AG09309 (cell line): ENCODE results near the gene TCF19.

Source experiments
- DNase-seq: peaks from one replicate; pipeline ENCODE4 v3.0.0-alpha.2; 2010; ENCODE audit warnings: low read depth
- H3K4me3 ChIP-seq: 2 replicates; pipeline ENCODE4 v1.5.1; 2011; ENCODE audit warnings: mild to moderate bottlenecking, low read depth, low read length, moderate library complexity; ENCODE audit not compliant: control insufficient read depth
- CTCF ChIP-seq: IDR thresholded peaks from 2 replicates; pipeline ENCODE4 v1.5.1; 2011; ENCODE audit warnings: mild to moderate bottlenecking, low read depth, low read length, inconsistent platforms; ENCODE audit not compliant: insufficient read depth, control insufficient read depth; ENCODE audit errors: missing control alignments

TCF19 gene

GRCh38 chr6:31145386-31145785, 13.0 kb upstream of the TCF19 start:
- no peak for DNase-seq
- no peak for TF ChIP-seq CTCF
- no peak overlapping the region for H3K4me3 ChIP-seq

GRCh38 chr6:31149827-31150447, 8.5 kb upstream of the TCF19 start:
- DNase-seq, result no peak
- H3K4me3 ChIP-seq, result no peak overlapping the region

GRCh38 chr6:31152781-31153180, 5.6 kb upstream of the TCF19 start:
- DNase-seq, result no peak
- no peak overlapping the region for H3K4me3 ChIP-seq
- no peak for TF ChIP-seq CTCF

More at GRCh38 chr6:31149827-31150447, 8.5 kb upstream of the TCF19 start:
- TF ChIP-seq CTCF, result no peak

GRCh38 chr6:31154436-31154835, 4.0 kb upstream of the TCF19 start:
- TF ChIP-seq CTCF, result no peak
- no peak overlapping the region for H3K4me3 ChIP-seq
- no peak for DNase-seq

- no peak overlapping the region for H3K4me3 ChIP-seq
- DNase-seq, result no peak
- TF ChIP-seq CTCF, result no peak
These were observed 1.7 kb upstream of the TCF19 start for GRCh38 chr6:31156641-31157040.

- TF ChIP-seq CTCF, result no peak
- peak within 1 kb of the TSS; percentile 91 for H3K4me3 ChIP-seq
- no peak for DNase-seq
These were observed 763 bp upstream of the TCF19 start, which contains the start of gene CCHCR1 for GRCh38 chr6:31157513-31158139. TSS of gene CCHCR1 (minus strand) at chr6:31157802. CDS start at chr6:31157600, 202 bp downstream.
